GM04504 (cell line): ENCODE data around the gene DR1.
"Not testable (repeated sequence)": the region's sequence is repeated elsewhere in the genome, so short reads cannot be mapped to it uniquely, and the experiment has no call there.

Experiments used
- DNase-seq: peaks from one replicate; pipeline ENCODE4 v3.0.0-alpha.2; 2012; ENCODE audit warnings: low read depth

DR1 gene

GRCh38 chr1:93386268-93386667, 40.6 kb downstream of the DR1 start:
- not testable (repeated sequence) for DNase-seq

DNA sequence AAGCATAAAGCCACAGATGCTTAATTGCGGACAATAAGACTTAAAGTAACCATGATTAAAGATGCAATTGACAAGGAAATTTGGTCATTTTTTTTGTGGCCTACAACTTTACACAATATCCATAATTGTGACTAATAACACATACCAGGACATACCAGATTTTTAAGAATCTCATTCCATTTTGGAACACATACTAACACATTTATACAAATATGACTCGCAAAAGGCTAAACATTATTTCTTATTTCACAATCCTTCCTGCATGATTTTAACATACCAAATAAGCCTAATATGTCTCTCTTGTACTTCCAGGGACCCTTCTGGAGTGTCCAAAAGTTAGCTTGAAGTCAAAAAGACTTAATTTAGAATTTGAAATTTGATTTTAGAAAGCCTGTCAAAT, 48.8 kb downstream of the DR1 start:
- DNase-seq, result no peak

- no peak for DNase-seq
These were observed 49.5 kb downstream of the DR1 start for GRCh38 chr1:93395195-93395594.

DNA sequence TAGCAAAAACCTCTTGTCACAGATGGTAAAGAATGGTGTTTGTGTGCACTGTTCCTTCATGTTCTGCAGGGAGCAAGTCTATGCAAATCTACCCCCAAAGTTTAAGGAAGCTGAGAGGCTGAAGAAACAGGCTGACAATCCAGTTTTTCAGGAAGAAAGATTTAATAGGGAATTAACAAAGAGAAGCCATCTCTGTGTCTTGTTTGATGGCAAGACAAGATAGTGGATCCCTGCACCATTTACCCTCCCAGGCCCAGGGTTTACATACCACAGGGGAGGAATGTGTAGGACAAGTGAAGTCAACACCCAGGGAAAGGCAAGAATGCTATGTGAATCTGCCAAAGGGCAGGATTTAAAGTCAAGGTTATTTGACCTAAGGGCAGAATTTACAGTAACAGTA, 54.1 kb downstream of the DR1 start:
- DNase-seq, result no peak

DNA sequence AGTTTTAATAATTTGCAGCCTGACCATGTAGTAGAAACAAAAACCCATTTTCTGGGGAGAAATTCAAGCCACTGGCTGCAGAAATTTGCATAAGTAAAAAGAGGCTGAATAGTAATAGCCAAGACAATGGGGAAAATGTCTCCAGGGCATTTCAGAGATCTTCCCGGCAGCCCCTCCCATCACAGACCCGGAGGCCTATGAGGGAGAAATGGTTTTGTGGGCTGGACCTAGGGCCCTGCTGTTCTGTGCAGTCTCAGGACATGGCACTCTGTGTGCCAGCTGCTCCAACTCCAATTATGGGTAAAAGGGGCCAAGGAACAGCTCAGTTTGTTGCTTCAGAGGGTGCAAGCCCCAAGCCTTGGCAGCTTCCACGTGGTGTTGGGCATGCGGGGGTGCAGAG, 62.5 kb downstream of the DR1 start:
- DNase-seq, result no peak

DNA sequence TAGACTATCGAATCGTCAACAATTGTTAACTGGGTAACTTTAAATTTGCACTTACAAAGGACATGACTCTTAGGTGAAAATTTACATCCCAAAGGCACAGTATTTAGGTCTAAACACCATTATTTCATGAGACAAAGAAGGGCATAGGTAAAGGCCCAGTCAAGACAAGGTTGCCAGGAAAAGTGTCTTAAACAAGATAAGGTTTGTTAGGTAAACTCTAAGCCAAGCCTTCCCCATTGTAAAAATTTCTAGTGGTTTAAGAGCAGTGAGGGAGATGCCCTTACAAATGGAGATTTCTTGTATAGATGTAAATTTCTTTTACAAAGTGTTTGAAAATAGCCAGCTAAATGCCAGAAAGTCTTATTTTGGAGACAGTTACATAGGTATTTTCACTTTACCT, 65.3 kb downstream of the DR1 start:
- no peak for DNase-seq

GRCh38 chr1:93414749-93415148, 69.0 kb downstream of the DR1 start:
- DNase-seq, result no peak

DNA sequence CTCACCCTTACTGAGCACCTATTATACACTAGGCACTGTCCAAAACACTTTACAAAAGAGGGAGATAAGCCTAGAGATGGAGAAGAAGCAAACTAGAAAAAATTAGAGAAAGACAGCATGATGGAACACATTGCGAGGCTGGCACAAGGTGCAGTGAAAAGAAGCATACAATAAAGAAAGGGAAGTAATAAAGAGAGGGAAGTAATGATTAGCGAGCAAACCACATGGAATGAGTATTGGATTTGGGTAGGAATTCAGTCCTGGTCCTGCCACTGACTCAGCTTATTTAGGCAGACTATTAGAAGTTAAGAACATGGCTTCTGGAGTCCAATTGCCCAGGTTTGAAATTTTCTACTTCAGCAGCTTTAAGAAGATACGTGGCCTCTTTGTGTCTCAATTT, 69.6 kb downstream of the DR1 start:
- DNase-seq, result no peak

- no peak for DNase-seq
These were observed 70.5 kb downstream of the DR1 start for GRCh38 chr1:93416183-93416582.
